Measurements from ENCODE around the gene ENO4.

ENO4 gene

DNA sequence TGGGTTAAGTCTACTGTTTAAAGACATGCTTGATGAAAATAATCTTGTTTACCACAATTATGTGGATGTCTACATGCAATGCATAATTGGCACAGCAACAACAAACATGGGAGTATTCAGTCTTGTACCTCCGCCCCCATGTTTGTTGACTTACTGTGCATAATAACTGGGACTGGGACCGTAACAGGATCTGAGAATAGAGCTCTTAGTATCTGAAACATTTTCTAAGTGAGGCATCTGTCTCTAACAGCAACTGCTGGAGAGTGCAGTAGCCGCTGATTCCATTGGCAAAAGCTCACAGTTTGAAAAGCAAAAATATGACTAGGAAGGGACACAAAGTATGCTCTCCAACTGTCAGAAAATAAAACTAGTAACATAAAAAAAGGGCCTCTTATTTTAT lies 61.6 kb downstream of the ENO4 start:
- DNase-seq (ENCODE audit: low read depth in 1 of 2, low spot score in 1 of 2): no peak

DNA sequence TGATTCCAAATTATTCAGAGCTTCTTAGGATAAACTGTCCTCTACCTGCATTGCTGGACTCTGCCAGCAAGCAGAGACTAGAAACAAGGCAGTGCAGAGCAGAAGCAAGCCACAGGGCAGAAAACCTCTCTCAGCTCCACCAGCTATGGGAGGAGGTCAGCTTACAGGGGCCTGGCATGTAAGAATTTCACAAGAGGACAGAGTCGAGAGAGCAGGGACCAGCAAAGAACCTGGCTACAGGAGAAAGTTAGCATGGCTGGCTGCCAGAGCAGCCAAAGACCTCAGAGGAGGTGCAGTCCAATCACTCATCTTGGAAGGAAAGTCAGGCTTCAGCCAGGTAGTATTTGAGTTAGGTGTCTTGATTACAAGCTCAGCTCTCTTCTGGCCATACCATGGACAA lies 62.9 kb downstream of the ENO4 start:
- DNase-seq (ENCODE audit: low read depth in 1 of 2, low spot score in 1 of 2): no peak

DNA sequence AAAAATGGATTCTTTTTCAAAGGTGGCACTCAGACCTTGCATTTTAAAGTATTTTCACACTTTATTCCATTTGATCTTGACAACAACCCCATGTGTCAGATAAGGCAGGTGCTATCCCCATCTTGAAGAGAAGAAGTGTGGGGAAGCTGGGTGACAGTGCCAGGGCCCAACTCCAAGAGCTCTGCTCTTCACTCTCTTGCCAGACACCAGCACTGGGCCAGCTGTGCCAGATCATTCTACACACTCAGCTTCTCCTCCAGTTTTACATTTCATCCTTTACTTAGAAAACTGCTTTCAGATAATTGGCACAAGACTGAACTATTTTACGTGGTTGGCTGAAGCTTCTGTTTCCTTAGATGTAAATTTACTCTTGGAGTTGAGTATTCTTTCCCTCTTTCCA lies 64.4 kb downstream of the ENO4 start:
- DNase-seq (ENCODE audit: low read depth in 1 of 2, low spot score in 1 of 2): no peak

DNA sequence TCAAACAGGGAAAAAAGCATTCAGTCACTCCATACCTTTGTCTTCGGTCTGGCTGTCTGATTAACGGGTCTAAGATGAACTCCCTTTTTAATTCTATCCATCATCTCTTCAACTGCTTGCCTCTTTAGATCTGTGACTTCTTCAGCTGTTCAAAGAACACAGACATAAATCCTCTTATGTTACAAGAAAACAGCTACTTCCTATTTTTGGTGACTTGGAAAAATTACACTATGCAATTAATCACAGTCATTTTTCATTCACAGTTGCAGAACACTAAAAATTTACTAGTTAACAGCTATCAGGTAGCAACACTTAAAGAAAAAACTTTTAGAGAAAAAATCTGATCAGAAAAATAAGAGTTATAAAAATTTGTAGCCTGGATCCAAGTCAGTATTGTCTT lies 66.0 kb downstream of the ENO4 start:
- DNase-seq (ENCODE audit: low read depth in 1 of 2, low spot score in 1 of 2): no peak

DNA sequence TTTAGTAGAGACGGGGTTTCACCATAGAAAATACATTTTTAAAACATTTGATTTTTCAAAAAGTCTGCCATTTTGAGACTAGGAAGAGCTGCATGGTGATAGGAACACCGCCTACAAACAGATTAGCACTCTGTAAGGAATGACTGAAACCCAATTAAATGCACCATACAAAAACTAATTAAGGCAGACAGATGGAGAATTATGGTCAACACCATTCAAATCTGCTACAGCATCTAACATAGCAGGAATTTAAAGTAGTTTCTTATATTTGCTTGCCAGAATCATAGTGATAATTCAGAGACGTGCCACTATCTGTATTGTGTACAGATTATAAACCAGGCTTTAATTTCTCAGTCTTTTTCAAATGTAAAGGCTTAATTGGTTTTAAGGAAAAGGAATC lies 68.2 kb downstream of the ENO4 start:
- no peak for DNase-seq (ENCODE audit: low read depth in 1 of 2, low spot score in 1 of 2)

DNA sequence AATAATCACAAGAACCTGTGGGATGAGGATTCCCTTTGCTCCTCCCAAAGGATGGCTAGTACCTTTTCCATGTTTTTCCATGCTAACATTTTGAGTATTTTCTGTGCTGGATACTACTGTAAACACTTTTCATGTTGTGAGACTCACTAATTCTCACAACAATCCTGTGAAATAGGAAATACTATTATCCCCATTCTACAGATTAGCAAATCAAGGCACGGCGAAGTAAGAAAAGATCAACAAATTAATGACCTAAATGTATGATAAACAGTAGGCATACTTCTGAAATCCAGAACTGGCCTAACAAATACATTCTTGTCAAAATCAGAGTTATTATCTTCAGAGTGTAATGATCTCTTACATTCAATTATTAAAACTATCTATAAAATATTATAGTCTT lies 69.3 kb downstream of the ENO4 start:
- DNase-seq (ENCODE audit: low read depth in 1 of 2, low spot score in 1 of 2): no peak

DNA sequence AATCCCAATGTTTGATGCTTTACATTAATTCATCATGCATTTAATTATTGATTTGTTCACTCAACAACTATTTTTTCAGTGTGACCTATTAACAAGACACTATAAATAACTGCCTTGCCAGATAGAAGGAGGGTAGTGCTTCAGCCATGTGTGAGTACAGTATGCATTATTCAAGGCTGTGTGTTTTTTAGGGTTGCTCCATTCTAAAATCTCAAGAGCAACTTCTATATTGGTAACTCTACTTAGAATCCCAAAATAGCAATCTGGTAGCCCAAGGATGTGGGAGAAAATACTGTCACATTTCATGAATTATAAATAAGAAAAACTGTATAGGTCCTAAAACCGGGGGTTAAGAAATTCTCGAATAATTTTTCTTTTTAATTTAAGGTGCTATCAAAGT lies 69.9 kb downstream of the ENO4 start:
- no peak for DNase-seq (ENCODE audit: low read depth in 1 of 2, low spot score in 1 of 2)

DNA sequence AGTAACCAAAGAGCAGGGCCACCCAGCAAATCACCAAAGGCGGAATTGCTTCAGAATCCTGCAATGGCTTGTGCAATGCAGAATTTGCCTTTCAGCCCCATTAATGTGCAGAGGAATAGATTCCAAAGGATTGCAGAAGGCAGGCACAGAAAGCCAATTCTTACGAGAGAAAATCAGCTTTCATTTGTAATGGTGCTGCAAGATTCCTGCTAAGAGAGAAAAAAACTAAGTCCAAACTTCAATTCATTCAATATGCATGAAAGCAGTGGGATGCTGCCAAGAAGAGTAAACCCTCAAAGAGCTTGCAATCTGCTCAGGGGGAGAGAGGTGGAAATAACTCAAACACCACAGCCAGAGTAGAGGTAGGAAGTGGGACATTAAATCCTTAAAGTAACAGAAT lies 70.4 kb downstream of the ENO4 start:
- DNase-seq (ENCODE audit: low read depth in 1 of 2, low spot score in 1 of 2): no peak

DNA sequence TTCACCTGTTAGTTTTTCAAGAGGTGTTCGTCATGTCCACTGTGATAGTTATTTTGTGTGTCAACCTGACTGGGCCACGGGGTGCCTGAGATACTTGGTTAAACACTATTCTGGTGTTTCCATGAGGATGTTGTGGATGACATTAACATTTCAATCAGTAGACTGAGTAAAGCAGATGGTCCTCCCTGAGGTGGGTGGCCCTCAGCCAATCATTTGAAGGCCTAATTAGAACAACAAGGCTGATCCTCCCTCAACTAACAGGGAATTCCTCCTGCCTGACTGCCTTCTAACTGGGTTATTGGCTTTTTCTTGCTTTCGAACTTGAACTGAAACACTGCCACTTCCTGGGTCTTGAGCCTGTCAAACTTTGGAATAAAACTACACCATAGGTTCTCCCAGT lies 75.8 kb downstream of the ENO4 start:
- no peak for DNase-seq (ENCODE audit: low read depth in 1 of 2, low spot score in 1 of 2)

DNA sequence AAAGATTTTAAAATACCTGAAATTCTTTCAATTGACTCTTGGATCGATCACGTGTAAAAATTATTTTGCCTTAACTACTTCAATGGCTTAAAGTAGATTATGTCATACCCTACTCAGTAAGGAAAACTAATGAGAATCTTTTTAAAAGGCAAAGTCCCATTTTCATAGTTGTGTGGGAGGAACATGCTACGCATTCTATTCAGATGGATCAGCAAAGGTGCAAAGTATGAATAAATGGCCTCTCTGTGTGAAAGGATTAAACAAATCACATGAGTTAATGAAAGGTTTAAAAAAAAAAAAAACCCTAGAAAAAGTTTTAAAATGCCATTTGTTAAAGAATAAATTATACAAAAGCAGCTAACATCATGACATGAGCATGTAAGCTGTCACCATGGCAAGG lies 77.1 kb downstream of the ENO4 start:
- DNase-seq (ENCODE audit: low read depth in 1 of 2, low spot score in 1 of 2): no peak

DNA sequence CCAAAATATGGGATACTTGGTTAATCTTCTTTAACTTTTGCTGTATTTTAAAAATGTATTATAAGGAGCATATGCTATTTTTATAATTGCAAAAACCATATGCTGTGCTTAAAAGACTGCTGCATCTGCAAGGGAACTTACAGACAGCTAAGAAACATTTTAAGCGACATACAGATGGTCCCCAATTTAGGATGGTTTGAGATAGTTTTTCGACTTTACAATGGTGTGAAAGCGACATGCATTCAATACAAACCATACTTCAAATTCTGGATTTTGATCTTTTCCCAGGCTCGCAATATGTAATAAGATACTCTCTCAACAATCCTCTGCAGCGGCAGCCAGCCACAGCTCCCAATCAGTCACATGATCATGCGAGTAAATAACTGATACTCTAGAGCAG lies 82.5 kb downstream of the ENO4 start:
- no peak for DNase-seq (ENCODE audit: low read depth in 1 of 2, low spot score in 1 of 2)
